ENCODE measurements around the gene ACTR5. TPM values are rescaled to one million over a fixed set of nuclear protein-coding genes. Genes with fewer than 3 reads are reported as not detected.

ACTR5 gene
- polyA plus RNA-seq, 1 donor: 5.9 TPM

DNA sequence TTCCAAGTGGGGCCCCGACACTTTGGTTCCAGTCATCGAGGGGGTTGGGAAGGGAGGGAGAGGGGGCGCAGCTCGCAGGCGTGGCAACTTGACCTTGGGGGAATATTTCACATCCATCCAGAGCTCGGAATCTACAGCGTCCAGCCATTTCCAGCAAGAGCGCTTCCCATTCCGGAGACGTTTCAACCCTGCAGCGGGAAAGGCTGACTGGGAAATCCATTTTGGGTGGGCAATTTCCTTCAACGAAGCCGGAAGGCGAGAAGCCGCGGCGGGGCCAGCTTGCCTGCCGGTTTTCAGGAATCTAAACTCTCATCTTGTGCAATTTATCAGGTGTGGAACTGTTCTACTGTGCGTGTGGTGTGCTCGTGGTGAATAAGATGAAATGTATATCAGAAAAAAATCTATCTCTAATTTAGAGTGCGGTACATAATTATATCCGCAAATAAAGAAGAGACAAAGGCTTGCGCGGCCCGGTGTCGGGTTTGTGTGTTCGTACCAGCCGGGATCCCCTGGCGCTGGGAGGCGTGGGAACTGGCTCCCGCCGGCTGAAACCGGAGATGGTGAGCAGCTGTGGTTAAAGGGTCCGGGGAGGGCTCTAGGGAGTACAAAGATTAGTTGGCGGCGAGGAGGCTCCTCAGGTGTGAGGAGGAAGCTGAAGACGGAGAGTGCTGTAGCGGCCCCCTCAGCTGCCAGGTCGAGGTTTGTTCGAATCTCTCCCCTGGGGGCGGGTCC is 19.2 kb upstream of the ACTR5 start:
- DNase-seq (ENCODE audit: low read depth): no peak

DNA sequence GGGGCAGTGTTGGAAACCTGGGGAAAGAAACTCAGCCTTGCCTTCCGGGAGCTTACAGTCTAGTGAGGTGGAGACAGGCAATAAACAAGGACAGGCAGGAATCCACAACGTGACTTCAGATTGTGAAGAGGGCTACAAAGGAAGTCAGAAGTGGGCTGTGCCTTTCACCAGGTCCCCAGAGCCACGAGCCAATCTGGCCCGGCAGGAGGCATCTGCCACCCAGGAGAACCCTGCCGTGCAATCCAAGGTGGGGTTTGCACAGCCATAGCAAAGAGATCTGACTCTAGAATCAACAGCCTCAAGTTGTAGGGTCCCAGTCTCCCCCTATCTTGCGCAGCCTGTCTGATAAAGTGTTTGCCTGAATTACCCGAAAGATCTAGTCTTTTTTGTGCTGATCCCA is 18.5 kb upstream of the ACTR5 start:
- DNase-seq (ENCODE audit: low read depth): no peak

DNA sequence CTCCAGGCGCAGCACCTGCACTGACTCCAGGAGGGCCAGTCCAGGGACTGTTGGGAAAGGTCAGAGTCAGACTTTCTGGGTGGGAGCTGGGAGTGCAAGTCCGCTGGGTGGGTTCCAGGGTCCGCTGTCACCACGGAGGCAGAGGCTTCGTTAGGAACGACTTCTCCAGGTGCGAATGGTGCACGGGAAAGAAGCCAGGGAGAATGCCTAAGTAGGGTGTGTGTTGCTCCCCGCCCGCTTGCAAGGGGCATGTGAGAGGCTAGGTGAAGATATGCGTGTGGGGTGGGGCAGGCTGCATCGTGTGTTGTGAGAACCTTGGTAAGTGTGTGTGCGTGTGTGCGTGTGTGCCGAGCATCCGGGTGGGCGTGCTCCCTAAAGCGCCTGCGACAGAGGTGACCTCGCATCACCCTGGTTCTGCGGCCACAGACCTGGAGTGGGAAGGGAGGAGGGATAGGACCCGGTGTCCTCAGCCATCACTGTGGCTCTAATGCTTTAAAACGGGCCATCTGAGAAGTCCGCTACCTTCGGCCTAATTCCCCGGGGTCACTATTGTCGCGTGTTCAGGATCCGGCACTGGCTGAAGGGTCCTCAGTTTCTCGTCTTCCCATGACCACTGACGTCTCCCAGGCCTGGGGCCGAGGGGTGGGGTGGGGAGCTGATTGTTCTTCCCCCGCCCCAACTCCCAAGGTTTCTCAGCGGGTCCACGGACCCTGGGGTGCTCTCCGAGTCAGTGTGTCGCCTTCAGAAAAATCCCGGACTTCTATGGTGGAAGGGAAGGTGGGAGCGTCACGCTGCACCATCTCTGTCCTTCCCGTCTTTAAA is 17.9 kb upstream of the ACTR5 start:
- no peak for DNase-seq (ENCODE audit: low read depth)

DNA sequence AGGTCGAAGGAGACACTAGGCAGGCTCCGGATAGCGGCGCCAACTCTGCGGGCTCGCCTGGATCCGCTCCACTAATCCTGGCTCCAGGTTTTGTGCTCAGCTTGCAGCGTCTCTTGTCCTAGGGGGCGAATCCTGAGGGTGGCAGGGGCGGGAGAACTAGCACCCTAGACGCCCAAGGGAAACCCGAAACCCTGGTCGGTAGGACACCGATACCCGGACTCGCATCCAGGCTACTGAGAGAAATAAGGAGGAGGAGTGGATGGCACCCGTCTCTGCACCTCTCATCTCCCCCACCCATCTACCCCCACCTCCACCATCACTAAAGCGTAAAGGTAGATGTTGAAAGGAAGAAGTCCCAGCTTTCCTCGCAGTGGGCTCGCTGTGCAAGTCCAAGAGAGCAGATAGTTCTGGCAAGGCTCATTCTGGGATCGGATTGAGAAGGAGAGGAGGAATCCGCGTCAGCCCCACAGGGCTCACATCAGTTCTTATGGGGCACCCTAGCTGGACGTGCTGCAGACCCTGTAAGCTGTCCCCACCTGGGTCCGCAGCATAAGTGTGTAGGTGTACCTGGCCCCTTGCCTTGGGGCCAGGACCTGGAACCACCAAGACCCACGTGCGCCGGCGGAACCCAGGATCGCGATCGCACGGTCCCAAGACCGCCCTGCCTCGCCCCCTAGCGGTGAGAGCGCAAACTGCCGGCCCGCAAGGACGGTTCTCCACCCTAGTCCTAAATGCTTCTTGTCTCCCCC is 17.1 kb upstream of the ACTR5 start:
- no peak for DNase-seq (ENCODE audit: low read depth)

DNA sequence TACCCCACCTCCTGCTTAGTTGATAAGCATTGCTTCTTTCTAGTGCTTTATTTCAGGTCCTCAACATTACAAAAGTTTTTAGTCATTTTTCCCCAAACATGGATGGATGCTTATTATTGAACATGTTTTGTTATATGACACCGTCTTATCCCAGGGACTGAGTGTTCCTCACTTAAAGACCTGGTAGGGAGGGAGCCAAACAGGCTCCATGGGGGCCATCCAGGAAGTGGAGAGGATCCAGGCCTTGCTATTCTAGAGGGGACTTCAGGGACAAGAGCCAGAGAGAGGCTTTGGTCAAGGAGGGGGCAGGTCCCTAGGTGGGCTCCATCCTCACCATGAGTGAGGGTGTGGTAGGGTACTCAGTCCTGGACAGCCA is 16.5 kb upstream of the ACTR5 start:
- DNase-seq (ENCODE audit: low read depth): no peak

DNA sequence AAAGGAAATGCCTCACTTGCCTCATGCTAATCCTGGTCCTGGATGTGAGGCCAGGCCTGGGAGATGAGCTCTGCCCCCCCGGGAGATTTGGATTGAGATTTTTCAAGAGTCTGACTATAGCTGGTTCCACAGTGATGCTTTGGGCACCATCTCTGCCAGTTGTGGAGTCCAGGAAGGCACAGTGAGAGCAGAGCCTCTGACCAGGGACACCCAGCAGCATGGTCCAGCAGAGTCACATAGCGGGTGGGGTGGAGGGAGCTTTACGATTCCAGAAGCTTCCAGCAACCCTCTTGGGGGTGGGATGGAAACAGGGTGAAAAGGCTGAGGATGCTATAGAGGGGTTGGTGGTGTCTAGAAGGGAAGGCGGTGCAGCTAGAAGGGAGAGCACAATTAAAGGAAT is 15.3 kb upstream of the ACTR5 start:
- DNase-seq (ENCODE audit: low read depth): no peak

DNA sequence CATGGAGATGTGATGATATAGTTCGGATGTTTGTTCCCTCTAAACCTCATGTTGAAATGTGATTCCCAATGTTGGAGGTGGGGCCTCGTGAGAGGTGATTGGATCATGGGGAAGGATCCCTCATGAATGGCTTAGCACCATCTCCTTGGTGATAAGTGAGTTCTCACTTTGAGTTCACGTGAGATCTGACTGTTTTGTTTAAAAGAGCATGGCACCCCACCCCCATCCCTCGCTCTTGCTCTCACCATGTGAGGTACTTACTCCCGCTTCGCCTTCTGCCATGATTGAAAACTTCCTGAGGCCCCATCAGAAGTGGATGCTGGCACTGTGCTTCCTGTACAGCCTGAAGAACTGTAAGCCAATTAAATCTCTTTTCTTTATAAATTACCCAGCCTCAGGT is 13.1 kb upstream of the ACTR5 start:
- no peak for DNase-seq (ENCODE audit: low read depth)

DNA sequence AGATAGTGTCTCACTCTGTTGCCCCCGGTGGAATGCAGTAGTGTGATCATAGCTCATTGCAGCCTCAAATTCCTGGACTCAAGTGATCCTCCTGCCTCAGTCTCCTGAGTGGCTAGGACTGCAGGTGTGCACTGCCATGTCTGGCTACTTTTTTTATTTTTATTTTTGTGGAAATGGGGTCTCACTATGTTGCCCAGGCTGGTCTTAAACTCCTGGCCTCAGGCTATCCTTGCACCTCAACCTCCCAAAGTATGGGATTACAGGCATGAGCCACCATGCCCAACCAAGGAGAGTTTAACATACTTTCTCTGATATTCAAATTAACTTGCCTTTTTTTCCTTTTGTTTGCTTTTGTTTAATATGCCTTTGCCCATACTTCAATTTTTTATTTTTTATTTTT is 10.4 kb upstream of the ACTR5 start:
- DNase-seq (ENCODE audit: low read depth): no peak

DNA sequence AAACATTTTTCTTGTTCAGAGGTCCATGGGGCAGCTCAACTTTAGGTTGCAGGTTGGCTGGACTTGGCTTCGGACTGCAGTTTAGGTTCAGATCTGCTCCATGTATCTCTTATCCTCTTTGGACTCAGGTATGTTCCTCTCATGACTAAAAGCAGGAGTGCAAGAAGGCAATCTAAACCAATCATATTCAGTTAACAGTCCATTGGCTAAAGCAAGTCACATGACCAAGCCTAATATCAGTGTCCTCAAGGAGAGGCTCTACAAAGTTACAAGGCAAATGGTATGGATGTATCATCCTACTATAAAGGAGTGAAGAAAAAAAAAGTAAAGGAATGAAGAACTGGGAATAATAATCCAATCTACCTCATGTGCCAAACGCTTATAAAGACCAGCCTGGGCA is 2.5 kb upstream of the ACTR5 start:
- no peak for DNase-seq (ENCODE audit: low read depth)

DNA sequence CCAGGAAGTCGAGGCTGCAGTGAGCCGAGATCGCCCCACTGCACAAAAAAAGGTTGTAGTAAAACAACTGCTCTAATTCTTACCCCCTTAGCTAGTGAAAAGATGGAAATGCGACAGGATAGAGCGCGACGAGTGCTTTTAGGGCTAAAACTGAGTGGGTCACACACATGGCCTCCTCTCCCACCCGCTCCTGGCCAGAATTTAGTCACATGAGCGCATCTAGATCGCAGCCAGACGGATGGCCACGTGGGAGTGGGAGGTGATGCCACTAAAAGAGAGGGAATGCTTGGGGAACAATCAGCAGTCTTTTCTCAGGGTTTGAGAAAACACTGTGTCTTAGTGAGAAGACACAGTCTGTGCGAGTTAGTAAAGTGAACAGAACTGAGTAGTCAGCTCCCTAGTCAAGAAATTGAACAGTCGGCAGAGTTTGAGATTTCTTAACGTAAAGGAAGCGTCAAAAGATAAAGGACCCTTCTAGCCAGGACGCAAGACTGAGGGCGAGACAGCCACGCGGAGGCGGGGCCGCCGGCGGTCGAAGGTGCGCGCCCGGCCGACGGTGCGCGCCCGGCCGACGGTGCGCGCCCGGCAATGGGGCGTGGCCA is 664 bp upstream of the ACTR5 start:
- no peak for DNase-seq (ENCODE audit: low read depth)

DNA sequence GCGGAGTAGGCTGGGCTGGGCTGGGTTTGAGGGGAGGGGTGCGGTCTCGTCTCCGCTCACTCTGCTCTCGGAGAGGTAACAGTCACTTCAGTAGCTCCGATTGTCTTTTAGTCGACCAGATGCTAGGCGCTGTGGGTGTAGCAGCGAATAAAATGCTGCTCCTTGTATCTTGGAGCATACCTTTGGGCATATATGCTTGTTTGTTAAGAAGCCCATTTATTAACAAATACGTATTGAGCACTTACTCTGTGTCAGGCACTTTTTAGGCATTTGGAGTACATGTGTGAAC is 545 bp downstream of the ACTR5 start:
- no peak for DNase-seq (ENCODE audit: low read depth)

DNA sequence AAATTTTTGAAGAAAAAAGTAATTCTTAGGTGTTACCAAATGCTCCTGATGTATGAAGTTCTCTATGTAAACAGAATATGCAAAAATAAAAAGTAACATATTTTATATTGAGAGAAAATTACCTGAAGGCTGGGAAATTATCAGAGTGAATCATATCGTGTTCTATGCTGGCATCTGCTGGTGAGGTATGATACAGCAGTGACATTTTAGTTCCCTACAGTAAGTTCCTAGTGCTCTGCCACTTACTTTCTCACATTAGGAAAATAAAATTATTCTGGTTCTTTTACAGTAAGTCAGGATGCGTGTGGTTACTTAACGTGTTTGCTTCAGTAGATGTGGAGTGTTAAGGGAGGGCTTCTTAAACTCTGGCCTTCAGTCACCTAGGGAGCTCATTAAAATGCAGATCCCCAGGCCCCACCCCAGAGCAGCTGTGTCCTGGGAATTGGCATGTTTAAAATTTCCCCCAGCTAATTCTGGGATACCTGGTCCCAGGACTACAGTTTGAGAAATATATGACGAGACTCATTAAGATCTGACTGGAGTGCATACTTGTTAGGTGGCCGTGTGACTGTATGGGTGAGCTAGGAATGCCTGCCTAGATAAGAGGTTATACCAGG is 3.2 kb downstream of the ACTR5 start:
- no peak for DNase-seq (ENCODE audit: low read depth)

DNA sequence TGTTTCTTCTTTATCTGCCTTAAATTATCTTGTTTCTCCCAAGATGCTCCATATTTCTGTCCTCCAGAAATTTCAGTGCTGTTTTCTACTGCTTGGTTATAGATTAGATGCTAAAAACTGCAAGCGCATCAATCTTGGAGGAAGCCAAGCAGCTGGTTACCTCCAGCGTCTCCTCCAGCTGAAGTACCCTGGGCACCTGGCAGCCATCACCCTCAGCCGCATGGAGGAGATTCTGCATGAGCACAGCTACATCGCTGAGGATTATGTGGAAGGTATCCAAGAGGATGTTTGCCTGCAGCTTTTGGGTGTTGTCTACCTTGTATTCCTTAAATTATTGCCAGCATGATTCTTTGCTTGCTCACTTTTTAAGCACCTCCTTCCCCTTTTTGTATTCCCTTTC is 3.8 kb downstream of the ACTR5 start:
- no peak for DNase-seq (ENCODE audit: low read depth)

DNA sequence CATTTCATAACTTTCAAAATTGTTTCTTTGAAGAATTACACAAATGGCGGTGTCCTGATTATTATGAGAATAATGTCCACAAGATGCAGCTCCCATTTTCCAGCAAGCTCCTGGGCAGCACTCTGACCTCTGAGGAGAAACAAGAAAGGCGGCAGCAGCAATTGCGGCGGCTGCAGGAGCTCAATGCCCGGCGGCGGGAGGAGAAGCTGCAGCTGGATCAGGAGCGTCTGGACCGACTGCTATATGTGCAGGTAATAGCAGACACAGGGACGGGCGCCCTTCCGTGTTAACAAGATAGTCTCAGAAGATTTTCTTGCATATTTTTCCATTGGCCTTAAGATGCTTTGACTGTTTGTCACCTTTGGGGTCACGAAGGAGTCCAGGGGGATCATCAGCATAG is 6.7 kb downstream of the ACTR5 start:
- no peak for DNase-seq (ENCODE audit: low read depth)

DNA sequence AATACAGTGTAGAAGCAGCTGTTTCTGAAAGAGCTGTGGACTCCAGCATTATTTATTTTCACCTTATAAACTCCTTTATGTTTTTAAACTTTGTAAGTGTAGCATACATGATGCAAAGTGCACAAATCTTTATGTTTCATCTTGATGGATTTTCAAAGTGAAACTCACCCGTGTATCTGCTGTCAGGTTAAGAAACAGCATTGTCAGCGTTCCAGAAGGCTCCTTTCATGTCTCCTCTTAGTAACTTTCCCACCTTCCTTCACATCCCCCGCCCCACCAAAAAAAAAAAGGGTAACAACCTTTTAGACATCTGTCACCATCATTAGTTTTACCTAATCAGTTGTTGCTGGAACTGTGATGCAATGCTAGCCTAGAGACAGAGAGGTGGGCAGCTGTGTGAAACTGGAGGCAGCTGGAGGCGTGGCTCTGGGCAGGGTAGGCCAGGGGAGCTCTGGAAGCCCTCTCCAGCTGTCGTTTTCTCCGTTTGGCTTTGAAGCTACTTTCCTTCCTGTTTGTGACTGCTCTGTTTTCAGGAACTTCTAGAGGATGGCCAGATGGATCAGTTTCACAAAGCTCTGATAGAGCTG is 7.2 kb downstream of the ACTR5 start:
- DNase-seq (ENCODE audit: low read depth): no peak

DNA sequence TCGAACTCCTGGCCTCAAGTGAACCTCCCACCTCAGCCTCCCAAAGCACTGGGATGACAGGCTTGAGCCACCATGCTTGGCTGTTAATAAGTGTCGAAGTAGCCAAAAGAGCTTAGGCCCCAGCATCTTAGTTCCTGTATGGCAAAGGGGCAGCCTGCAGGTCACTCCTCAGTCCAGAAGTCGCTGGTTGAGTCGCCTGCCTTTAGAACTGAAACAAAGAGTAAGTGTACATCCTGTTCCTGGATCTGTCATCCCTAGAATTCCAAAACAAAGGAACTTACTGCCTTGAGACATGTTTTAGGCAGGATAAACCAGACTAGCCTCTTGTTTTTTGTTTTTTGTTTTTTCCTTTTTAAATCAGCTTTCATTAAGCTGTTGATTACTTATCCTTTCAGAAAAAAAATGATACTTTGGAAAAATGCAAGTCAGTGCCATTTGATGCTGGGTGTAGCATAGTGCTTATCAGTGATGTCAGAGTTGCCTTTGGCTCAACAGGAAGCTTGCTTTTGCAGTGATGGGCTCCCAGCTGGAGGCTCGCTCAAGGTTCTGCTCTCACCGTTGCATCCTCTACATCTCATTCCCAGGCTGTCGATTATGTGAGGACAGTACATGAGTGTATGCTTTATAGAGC is 9.0 kb downstream of the ACTR5 start:
- DNase-seq (ENCODE audit: low read depth): no peak

DNA sequence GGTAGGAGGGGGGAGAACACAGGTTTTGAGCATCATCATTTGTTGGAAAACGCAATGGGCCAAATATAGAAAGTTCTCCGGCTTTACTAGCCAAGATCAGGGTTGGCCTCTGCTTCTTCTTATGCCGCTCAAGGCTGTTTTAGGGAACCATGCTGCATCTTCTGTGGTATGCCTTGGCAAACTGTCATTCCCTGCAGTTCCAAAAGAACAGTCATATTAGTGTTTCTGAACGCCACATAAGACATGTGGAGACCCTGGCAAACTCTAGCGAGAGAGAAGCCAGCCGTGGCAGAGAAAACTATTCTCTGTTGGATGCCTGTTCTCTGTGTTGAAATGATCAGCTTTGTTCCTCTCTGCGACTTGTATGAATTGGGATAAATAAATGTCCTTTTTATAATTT is 10.8 kb downstream of the ACTR5 start:
- no peak for DNase-seq (ENCODE audit: low read depth)

DNA sequence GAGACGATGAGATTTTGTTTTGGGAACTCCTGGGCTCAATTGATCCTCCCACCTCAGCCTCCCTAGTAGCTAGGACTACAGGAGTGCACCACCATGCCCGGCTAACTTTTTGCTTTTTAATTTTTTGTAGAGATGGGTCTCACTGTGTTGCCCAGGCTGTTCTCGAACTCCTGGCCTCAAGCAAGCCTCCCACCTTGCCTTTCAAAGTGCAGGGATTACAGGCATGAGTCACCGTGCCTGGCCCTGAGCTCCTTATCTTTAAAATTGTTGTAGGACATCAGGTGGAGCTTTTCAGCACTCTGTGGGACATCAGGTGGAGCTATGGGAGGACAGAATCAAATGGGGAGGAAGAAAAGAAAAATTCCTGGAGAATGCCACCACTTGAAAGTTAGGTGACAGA is 12.7 kb downstream of the ACTR5 start:
- no peak for DNase-seq (ENCODE audit: low read depth)

DNA sequence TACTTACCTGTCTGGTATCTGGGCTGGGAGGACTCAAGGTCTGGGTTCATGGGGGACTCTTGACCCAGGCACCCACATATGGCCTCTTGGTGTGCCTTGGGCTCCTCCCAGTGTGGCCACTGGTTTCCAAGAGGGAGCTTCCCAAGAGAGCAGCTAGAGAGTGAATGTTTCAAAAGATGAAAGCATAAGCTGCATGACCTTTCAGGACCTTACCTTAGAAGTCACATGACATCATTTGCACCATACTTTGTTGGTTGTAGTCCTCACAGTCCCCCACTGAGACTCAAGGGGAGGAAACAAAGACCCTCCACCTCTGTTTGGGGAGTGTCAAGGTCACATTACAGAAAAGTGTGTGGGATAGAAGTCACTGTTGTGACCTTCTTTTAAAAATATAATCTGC is 13.9 kb downstream of the ACTR5 start:
- no peak for DNase-seq (ENCODE audit: low read depth)

DNA sequence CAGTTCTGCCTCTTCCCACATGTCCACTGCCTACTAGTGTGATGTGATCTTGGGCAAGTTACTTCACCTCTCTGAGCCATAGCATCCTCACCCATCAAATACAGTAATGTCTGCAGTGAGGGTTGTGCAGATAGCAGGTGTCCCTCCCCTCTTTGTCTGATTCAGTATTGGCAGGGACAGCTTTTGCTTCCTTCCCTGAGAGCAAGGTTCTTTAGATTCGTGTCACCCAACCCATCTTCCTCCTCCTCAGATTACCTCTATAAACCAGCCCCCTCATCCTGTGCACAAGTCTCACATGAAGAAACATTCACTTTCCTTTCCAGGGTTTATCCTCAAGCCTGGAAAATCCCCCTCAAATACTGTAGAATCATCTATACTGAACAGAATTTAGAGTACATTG is 15.4 kb downstream of the ACTR5 start:
- no peak for DNase-seq (ENCODE audit: low read depth)

DNA sequence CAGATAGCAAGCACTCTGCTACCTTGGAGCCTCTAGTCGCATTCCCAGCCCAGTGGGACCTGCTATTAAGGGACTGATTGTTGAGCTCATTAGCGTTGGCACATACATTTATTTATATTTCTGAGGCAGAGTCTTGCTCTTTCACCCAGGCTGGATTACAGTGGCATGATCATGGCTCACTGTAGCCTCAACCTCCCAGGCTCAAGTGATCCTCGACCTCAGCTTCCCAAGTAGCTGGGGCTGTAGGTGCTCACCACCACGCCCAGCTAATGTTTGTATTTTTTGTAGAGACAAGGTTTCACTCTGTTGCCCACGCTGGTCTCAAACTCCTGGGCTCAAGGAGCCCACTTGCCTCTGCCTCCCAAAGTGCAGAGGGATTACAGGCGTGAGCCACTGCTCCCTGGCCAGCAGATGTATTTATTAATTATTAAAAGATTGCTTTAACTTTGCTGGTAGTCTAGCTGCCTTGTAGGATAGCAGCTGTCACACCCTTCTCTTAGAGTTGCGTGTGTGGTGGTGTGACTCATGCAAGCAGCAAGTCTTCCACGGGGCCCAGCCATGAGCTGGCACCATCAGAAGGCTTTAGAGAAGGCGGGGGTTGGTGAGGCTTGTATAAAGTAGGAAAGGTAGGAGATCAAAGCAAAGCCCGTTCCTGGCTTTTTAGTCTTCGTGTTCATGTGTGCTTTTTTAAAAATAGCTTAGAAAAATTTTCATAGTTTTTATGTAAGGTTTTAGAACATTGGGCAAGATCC is 16.5 kb downstream of the ACTR5 start:
- DNase-seq (ENCODE audit: low read depth): no peak
